HG03469 (cell line): ENCODE data around the gene TOR1AIP1.
"Not testable (repeated sequence)": the region's sequence is repeated elsewhere in the genome, so short reads cannot be mapped to it uniquely, and the experiment has no call there.

ENCODE experiments used
- ATAC-seq: cut with Tn5 transposase; IDR thresholded peaks from one replicate; pipeline ENCODE4 v1.9.1; 2021; ENCODE audit warnings: mild to moderate bottlenecking, moderate library complexity, moderate number of reproducible peaks; ENCODE audit not compliant: unreplicated experiment

TOR1AIP1 gene

GRCh38 chr1:179935909-179936496, 53.9 kb downstream of the TOR1AIP1 start:
- no peak for ATAC-seq

- no peak for ATAC-seq
Observed at GRCh38 chr1:179937668-179938254, 55.7 kb downstream of the TOR1AIP1 start.

GRCh38 chr1:179938752-179939151, 56.7 kb downstream of the TOR1AIP1 start:
- no peak for ATAC-seq

- no peak for ATAC-seq
Observed at GRCh38 chr1:179939941-179940340, 57.9 kb downstream of the TOR1AIP1 start.

- no peak for ATAC-seq
Observed at GRCh38 chr1:179941454-179941853, 59.4 kb downstream of the TOR1AIP1 start.

GRCh38 chr1:179950651-179951050, 68.6 kb downstream of the TOR1AIP1 start:
- ATAC-seq: no peak

GRCh38 chr1:179951383-179952144, 69.5 kb downstream of the TOR1AIP1 start:
- no peak for ATAC-seq

GRCh38 chr1:179952186-179952585, 70.1 kb downstream of the TOR1AIP1 start:
- ATAC-seq: no peak

- no peak for ATAC-seq
Observed at GRCh38 chr1:179953974-179954492, 71.9 kb downstream of the TOR1AIP1 start.

GRCh38 chr1:179954493-179955286, 72.6 kb downstream of the TOR1AIP1 start, which contains the start of gene CEP350:
CEP350 (plus strand) TSS chr1:179954810; CDS start chr1:179986182, 31,372 bp downstream.
- ATAC-seq: peak; percentile 88

GRCh38 chr1:179955287-179955680, 73.2 kb downstream of the TOR1AIP1 start:
- ATAC-seq: no peak

- ATAC-seq: no peak
Observed at GRCh38 chr1:179955731-179956130, 73.6 kb downstream of the TOR1AIP1 start.

- ATAC-seq: no peak
Observed at GRCh38 chr1:179958359-179958758, 76.3 kb downstream of the TOR1AIP1 start.

- ATAC-seq: not testable (repeated sequence)
Observed at GRCh38 chr1:179962168-179962567, 80.1 kb downstream of the TOR1AIP1 start.

- ATAC-seq: no peak
Observed at GRCh38 chr1:179966551-179966950, 84.5 kb downstream of the TOR1AIP1 start.

GRCh38 chr1:179968284-179968993, 86.4 kb downstream of the TOR1AIP1 start:
- ATAC-seq: no peak

GRCh38 chr1:179968994-179969919, 87.2 kb downstream of the TOR1AIP1 start:
- no peak for ATAC-seq
